Endothelial cell of umbilical vein (primary cell): Measurements from ENCODE around the gene SC5D. TPM values are rescaled to one million over a fixed set of nuclear protein-coding genes. Genes with fewer than 3 reads are reported as not detected.

Experiments used
- BruUV-seq: library from RNA; stranded (reverse); fragments of 400-500 nt; replicated peaks from 2 replicates; lab custom pipeline; 2021; lab: Mats Ljungman, UMichigan
- CTCF ChIA-PET: fragments of 300-600, 350-600 bp; sonication (Branson Sonifier 250); formaldehyde crosslinking; loops from one replicate; lab custom pipeline; 2021; ENCODE audit warnings: antibody characterized with exemption, inconsistent platforms; lab: Charles Lee
- POLR2A ChIA-PET: fragments of 300-600, 350-600 bp; sonication (Branson Sonifier 250); formaldehyde crosslinking; loops from one replicate; lab custom pipeline; 2021; ENCODE audit warnings: antibody characterized with exemption, inconsistent platforms; lab: Charles Lee
- DNase-seq: peaks from one replicate; pipeline ENCODE4 v3.0.0-alpha.2; 2011; ENCODE audit warnings: low read depth, low spot score
- FAIRE-seq: peaks from 2 replicates; lab custom pipeline; 2011; peaks lifted over from hg19 to GRCh38; lab: Jason Lieb, UNC
- H2AFZ ChIP-seq: 2 replicates; pipeline ENCODE4 v1.6.0; 2012; ENCODE audit warnings: low read depth, low read length, control low read depth, inconsistent platforms
- H3K27ac ChIP-seq: 2 replicates; pipeline ENCODE4 v1.5.1; 2011; ENCODE audit warnings: low read depth, mild to moderate bottlenecking, control low read depth, low read length, moderate library complexity; ENCODE audit not compliant: insufficient read depth
- H3K27me3 ChIP-seq, 2 experiments: 2 replicates each; pipeline versions ENCODE4 v1.6.0 to v1.6.1; 2011; ENCODE audit warnings: low read length in 2 of 2, mixed read lengths in 1 of 2; ENCODE audit not compliant: control insufficient read depth in 2 of 2, insufficient read depth in 2 of 2
- H3K36me3 ChIP-seq, 2 experiments: 2 replicates in 1 of 2; 3 replicates in 1 of 2; pipeline ENCODE4 v1.5.1; 2011; ENCODE audit warnings: low read length in 2 of 2, mild to moderate bottlenecking in 1 of 2, moderate library complexity in 1 of 2; ENCODE audit not compliant: control insufficient read depth in 2 of 2, insufficient read depth in 2 of 2; ENCODE audit errors: extremely low read depth in 1 of 2
- H3K4me1 ChIP-seq: 3 replicates; pipeline ENCODE4 v1.5.1; 2011; ENCODE audit warnings: mild to moderate bottlenecking, low read length; ENCODE audit not compliant: control insufficient read depth, insufficient read depth; ENCODE audit errors: extremely low read depth
- H3K4me2 ChIP-seq: 2 replicates; pipeline ENCODE4 v1.6.1; 2011; ENCODE audit warnings: low read length, control low read depth, mixed read lengths; ENCODE audit not compliant: insufficient read depth
- H3K4me3 ChIP-seq, 3 experiments: fragments of 200-600 bp in 1 of 3; sonication (generic), shearing (Covaris generic) in 1 of 3; replicated peaks in 1 of 3; 2 replicates each; pipeline ENCODE4 v1.5.1; 2011 to 2016; ENCODE audit warnings: control low read depth in 3 of 3, low read length in 3 of 3, mild to moderate bottlenecking in 2 of 3, inconsistent platforms in 1 of 3, low read depth in 1 of 3, moderate library complexity in 1 of 3; ENCODE audit not compliant: insufficient read depth in 1 of 3
- H3K79me2 ChIP-seq: 2 replicates; pipeline ENCODE4 v1.6.0; 2012; ENCODE audit warnings: low read length, inconsistent platforms; ENCODE audit not compliant: control insufficient read depth, insufficient read depth
- H3K9ac ChIP-seq: replicated peaks from 2 replicates; pipeline ENCODE3; 2011; ENCODE audit warnings: low read length, control low read depth; ENCODE audit not compliant: insufficient read depth; ENCODE audit errors: extremely low read depth
- H3K9me1 ChIP-seq: replicated peaks from 3 replicates; pipeline ENCODE4 v1.6.0; 2011; ENCODE audit warnings: mild to moderate bottlenecking, low read length; ENCODE audit not compliant: control insufficient read depth, insufficient read depth; ENCODE audit errors: extremely low read depth
- H3K9me3 ChIP-seq: replicated peaks from 2 replicates; pipeline ENCODE4 v1.5.1; 2012; ENCODE audit warnings: low read length, inconsistent platforms; ENCODE audit not compliant: control insufficient read depth, insufficient read depth
- H4K20me1 ChIP-seq: replicated peaks from 2 replicates; pipeline ENCODE3; 2011; ENCODE audit warnings: mild to moderate bottlenecking, low read length; ENCODE audit not compliant: control insufficient read depth, insufficient read depth; ENCODE audit errors: extremely low read depth
- EZH2 ChIP-seq: IDR thresholded peaks from 2 replicates; pipeline ENCODE4 v1.6.1; 2012; ENCODE audit warnings: borderline replicate concordance, low read depth, mild to moderate bottlenecking, moderate library complexity, low read length, inconsistent platforms; ENCODE audit not compliant: severe bottlenecking
- FOS ChIP-seq: IDR thresholded peaks from 2 replicates; pipeline ENCODE4 v1.6.1; 2011; ENCODE audit warnings: mild to moderate bottlenecking, low read length, moderate library complexity, borderline replicate concordance; ENCODE audit not compliant: insufficient read depth
- GATA2 ChIP-seq: IDR thresholded peaks from 2 replicates; pipeline ENCODE4 v1.7.0; 2011; ENCODE audit warnings: low read depth, mild to moderate bottlenecking, moderate library complexity, mixed read lengths, low read length; ENCODE audit not compliant: insufficient read length, insufficient read depth
- JUN ChIP-seq: IDR thresholded peaks from 2 replicates; pipeline ENCODE4 v1.6.1; 2011; ENCODE audit warnings: borderline replicate concordance, low read depth; ENCODE audit not compliant: insufficient read length, insufficient read depth
- MAX ChIP-seq: IDR thresholded peaks from 2 replicates; pipeline ENCODE4 v1.6.1; 2011; ENCODE audit not compliant: insufficient read depth, insufficient read length
- MYC ChIP-seq: IDR thresholded peaks from one replicate; pipeline ENCODE4 v1.6.1; 2011; ENCODE audit warnings: mild to moderate bottlenecking, low read depth, low read length
- POLR2A ChIP-seq: IDR thresholded peaks from 2 replicates; pipeline ENCODE4 v1.6.1; 2012; ENCODE audit warnings: low read depth, mild to moderate bottlenecking, control low read depth, low read length
- POLR2AphosphoS5 ChIP-seq: IDR thresholded peaks from 2 replicates; pipeline ENCODE4 v1.6.1; 2012; ENCODE audit warnings: low read depth, mild to moderate bottlenecking, control low read depth, low read length, moderate library complexity; ENCODE audit not compliant: insufficient read depth
- dilution Hi-C: fragments of 300-500 bp; cut with MboI; formaldehyde crosslinking; loops from one replicate; pipeline ENCODE4 v1.15.0; 2019; ENCODE audit warnings: low sequenced_read_pairs; ENCODE audit not compliant: extremely low pct_ligation_motif_present
- intact Hi-C: fragments of 100-400 bp; cut with micrococcal nuclease; formaldehyde crosslinking; loops from one replicate; pipeline ENCODE4 v1.10.0; 2022
- polyA plus RNA-seq, 4 experiments: library from polyadenylated mRNA; depleted of rRNA in 3 of 4; stranded (reverse) in 3 of 4; unstranded in 1 of 4; fragments of >200 nt; gene quantifications; 2 replicates each; pipeline versions ENCODE4 v1.2.1 to v1.2.3, GENCODE V29; 2011 to 2012; ENCODE audit warnings: missing spikeins in 1 of 4
- total RNA-seq: library from RNA; stranded (reverse); gene quantifications from 2 replicates; pipeline ENCODE4 v1.2.3, GENCODE V29; 2021
- TF ChIP-seq, protein P1 (sequence below), 2 donors: IDR thresholded peaks; 1 replicate in 1 of 2; 2 replicates in 1 of 2; pipeline ENCODE4 v1.5.1; 2011; ENCODE audit warnings: low read length in 2 of 2, mild to moderate bottlenecking in 2 of 2, moderate library complexity in 2 of 2, control low read depth in 1 of 2, inconsistent platforms in 1 of 2, low read depth in 1 of 2; ENCODE audit not compliant: insufficient read depth in 1 of 2; ENCODE audit errors: extremely low read depth in 1 of 2

The SC5D gene
- total and polyA plus RNA-seq, 2 donors (not counting 3 experiments of a cell fraction or from before 2014, with no cell fraction given): 37.1 to 40.0 TPM

- no peak for TF ChIP-seq MYC
- Histone ChIP-seq H3K9ac (no peak overlapping the region), H3K9me1 (no peaks in the 10 kb centered on the region), H3K27ac (no peak overlapping the region), H4K20me1 (peaks cover 4% of the 10 kb centered on the region), H3K36me3 (no peaks in the 10 kb centered on the region), H3K4me1 (peaks cover 15% of the 10 kb centered on the region), H3K27me3 (no peaks in the 10 kb centered on the region), H3K9me3 (no peaks in the 10 kb centered on the region), H3K79me2 (peaks cover 70% of the 10 kb centered on the region), H3K4me2 (no peak overlapping the region), H2AFZ (no peak overlapping the region), H3K4me3 (no peak overlapping the region)
- no peak for DNase-seq
- intact Hi-C loops: loop anchor here (10.0 kb wide), 2 partner anchors 429 to 961 kb away; partner anchors contain the start of gene ARHGEF12
- POLR2A ChIA-PET: no interaction called here
- BruUV-seq: no TSS peak
- no peak for FAIRE-seq
- CTCF ChIA-PET: no interaction called here
- dilution Hi-C loops: no loop called here
These were observed 2.9 kb downstream of the SC5D start for GRCh38 chr11:121295246-121296029.

DNA sequence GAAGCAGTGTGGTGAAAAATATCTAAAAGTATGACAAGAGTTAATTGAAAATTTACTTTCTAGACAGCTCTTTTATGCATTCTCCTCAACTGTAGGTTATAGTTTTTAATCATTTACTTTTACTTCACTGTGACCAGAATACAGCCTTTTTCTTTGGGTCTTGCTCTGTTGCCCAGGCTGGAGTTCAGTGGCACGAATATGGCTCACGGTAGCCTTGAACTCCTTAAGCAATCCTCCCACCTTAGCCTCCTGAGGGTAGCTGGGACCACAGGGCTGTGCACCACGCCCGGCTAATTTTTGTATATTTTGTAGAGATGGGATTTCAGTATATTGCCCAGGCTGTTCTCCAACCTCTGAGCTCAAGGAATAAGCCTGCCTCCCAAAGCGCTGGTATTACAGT is 5.3 kb downstream of the SC5D start:
- peaks cover 11% of the 10 kb centered on the region for H3K4me1 ChIP-seq
- H3K27ac ChIP-seq: no peak overlapping the region
- ChIA-PET CTCF (interaction anchor here (1.8 kb wide), 1 partner anchor 103 kb away, joined by 5 read pairs; no protein-coding TSS in a partner anchor), POLR2A (no interaction called here)
- H2AFZ ChIP-seq: no peak overlapping the region
- intact Hi-C loops (loop anchor here (10.0 kb wide), 2 partner anchors 427 to 963 kb away; partner anchors contain the start of gene ARHGEF12), dilution Hi-C loops (no loop called here)
- peaks cover 85% of the 10 kb centered on the region for H3K79me2 ChIP-seq
- DNase-seq (no peak), FAIRE-seq (no peak)
- no peaks in the 10 kb centered on the region for H3K9me1 ChIP-seq
- no peak overlapping the region for H3K4me3 ChIP-seq
- H4K20me1 ChIP-seq: peaks cover 8% of the 10 kb centered on the region
- no peaks in the 10 kb centered on the region for H3K9me3 ChIP-seq
- BruUV-seq: no TSS peak
- TF ChIP-seq MAX (no peak), GATA2 (no peak), JUN (no peak), EZH2 (no peak), POLR2AphosphoS5 (no peak), FOS (no peak), POLR2A (no peak), MYC (no peak)
- TF ChIP-seq, protein P1, sequence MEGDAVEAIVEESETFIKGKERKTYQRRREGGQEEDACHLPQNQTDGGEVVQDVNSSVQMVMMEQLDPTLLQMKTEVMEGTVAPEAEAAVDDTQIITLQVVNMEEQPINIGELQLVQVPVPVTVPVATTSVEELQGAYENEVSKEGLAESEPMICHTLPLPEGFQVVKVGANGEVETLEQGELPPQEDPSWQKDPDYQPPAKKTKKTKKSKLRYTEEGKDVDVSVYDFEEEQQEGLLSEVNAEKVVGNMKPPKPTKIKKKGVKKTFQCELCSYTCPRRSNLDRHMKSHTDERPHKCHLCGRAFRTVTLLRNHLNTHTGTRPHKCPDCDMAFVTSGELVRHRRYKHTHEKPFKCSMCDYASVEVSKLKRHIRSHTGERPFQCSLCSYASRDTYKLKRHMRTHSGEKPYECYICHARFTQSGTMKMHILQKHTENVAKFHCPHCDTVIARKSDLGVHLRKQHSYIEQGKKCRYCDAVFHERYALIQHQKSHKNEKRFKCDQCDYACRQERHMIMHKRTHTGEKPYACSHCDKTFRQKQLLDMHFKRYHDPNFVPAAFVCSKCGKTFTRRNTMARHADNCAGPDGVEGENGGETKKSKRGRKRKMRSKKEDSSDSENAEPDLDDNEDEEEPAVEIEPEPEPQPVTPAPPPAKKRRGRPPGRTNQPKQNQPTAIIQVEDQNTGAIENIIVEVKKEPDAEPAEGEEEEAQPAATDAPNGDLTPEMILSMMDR (IDR thresholded peaks at IDR 0.05; ENCODE audit: extremely low read depth in 1 of 2, insufficient read depth in 1 of 2, low read depth in 1 of 2, low read length in 2 of 2): no peak
- H3K4me2 ChIP-seq: no peak overlapping the region
- no peak overlapping the region for H3K9ac ChIP-seq
- H3K27me3 ChIP-seq: no peaks in the 10 kb centered on the region
- H3K36me3 ChIP-seq: no peaks in the 10 kb centered on the region
